GM20431 (cell line): Measurements from ENCODE around the gene ADM5.
"Not testable (repeated sequence)": the region's sequence is repeated elsewhere in the genome, so short reads cannot be mapped to it uniquely, and the experiment has no call there.

Experiments
- in situ Hi-C: fragments of 300-500 bp; cut with MseI, MboI; formaldehyde crosslinking; loops from one replicate; pipeline ENCODE4 v1.15.0; 2020; ENCODE audit warnings: low sequenced_read_pairs; ENCODE audit not compliant: unreplicated experiment

The ADM5 gene

GRCh38 chr19:49692147-49692506 lies 2.7 kb downstream of the ADM5 start:
- in situ Hi-C loops: no loop called here

- in situ Hi-C loops: no loop called here
These were observed 6.7 kb downstream of the ADM5 start for GRCh38 chr19:49696115-49696514.

- in situ Hi-C loops: no loop called here
These were observed 7.5 kb downstream of the ADM5 start for GRCh38 chr19:49696865-49697264.

- in situ Hi-C loops: no loop called here
These were observed 10.0 kb downstream of the ADM5 start for GRCh38 chr19:49699364-49699763.

- in situ Hi-C loops: no loop called here
These were observed 11.2 kb downstream of the ADM5 start for GRCh38 chr19:49700563-49700962.

- in situ Hi-C loops: no loop called here
These were observed 11.9 kb downstream of the ADM5 start for GRCh38 chr19:49701271-49701786.

- in situ Hi-C loops: no loop called here
These were observed 15.7 kb downstream of the ADM5 start for GRCh38 chr19:49704888-49705642.

GRCh38 chr19:49705919-49706318 lies 16.5 kb downstream of the ADM5 start:
- in situ Hi-C loops: no loop called here

GRCh38 chr19:49710372-49710951 lies 21.1 kb downstream of the ADM5 start:
- in situ Hi-C loops: no loop called here

GRCh38 chr19:49712397-49712859 lies 23.0 kb downstream of the ADM5 start:
- in situ Hi-C loops: no loop called here

GRCh38 chr19:49713236-49713845 lies 23.9 kb downstream of the ADM5 start:
- in situ Hi-C loops: no loop called here

GRCh38 chr19:49716154-49716553 lies 26.8 kb downstream of the ADM5 start:
- in situ Hi-C loops: no loop called here

GRCh38 chr19:49718511-49718910 lies 29.1 kb downstream of the ADM5 start:
- in situ Hi-C loops: no loop called here

GRCh38 chr19:49718991-49719390 lies 29.6 kb downstream of the ADM5 start:
- in situ Hi-C loops: no loop called here

- in situ Hi-C loops: not testable (repeated sequence)
These were observed 30.0 kb downstream of the ADM5 start for GRCh38 chr19:49719420-49719819.

- in situ Hi-C loops: no loop called here
These were observed 38.0 kb downstream of the ADM5 start for GRCh38 chr19:49727217-49728030.

GRCh38 chr19:49730166-49730565 lies 40.8 kb downstream of the ADM5 start:
- in situ Hi-C loops: no loop called here

GRCh38 chr19:49738268-49738667 lies 48.9 kb downstream of the ADM5 start:
- in situ Hi-C loops: no loop called here

- in situ Hi-C loops: no loop called here
These were observed 49.7 kb downstream of the ADM5 start for GRCh38 chr19:49739098-49739497.

- in situ Hi-C loops: no loop called here
These were observed 50.5 kb downstream of the ADM5 start for GRCh38 chr19:49739933-49740332.
